ENCODE measurements around the gene LRMDA. TPM values are rescaled to one million over a fixed set of nuclear protein-coding genes. Genes with fewer than 3 reads are reported as not detected.

LRMDA gene
- total and polyA plus RNA-seq, 2 of the 4 experiments (the other 2 are of a cell fraction), result 0.07 TPM; not detected in 1

- CTCF ChIA-PET, result no interaction called here
- in situ Hi-C loops (cut with MboI; ENCODE audit: low sequenced_read_pairs), result no loop called here
Observed at GRCh38 chr10:76115131-76115470, 683.7 kb downstream of the LRMDA start.

More at GRCh38 chr10:76115131-76115470, 683.7 kb downstream of the LRMDA start:
- Histone ChIP-seq H3K18ac (ENCODE audit: low read depth, low read length) (no peak overlapping the region), H4K5ac (ENCODE audit: low read depth, low read length) (no peak overlapping the region), H3K9me3 (ENCODE audit: control insufficient read depth, insufficient read depth, low read length) (no peaks in the 10 kb centered on the region), H2BK20ac (ENCODE audit: low read depth, low read length) (no peak overlapping the region), H3K9ac (ENCODE audit: low read depth, low read length) (no peak overlapping the region), H3K9me1 (ENCODE audit: insufficient read depth, low read length) (no peaks in the 10 kb centered on the region), H4K91ac (ENCODE audit: insufficient read depth, low read depth, low read length) (no peak overlapping the region), H2AK9ac (replicated peaks; ENCODE audit: low read depth, low read length, poor library complexity) (no peak overlapping the region), H3K4ac (ENCODE audit: low read depth, low read length) (no peak overlapping the region), H3K4me3 (ENCODE audit: insufficient read depth, low read depth, low read length) (no peak overlapping the region), H3K27me3 (ENCODE audit: control insufficient read depth, insufficient read depth, low read length) (peaks cover 6% of the 10 kb centered on the region), H3K56ac (ENCODE audit: extremely low read depth, insufficient read depth, low read length) (no peak overlapping the region), H2BK5ac (ENCODE audit: low read depth, low read length, poor library complexity, severe bottlenecking) (no peak overlapping the region), H2BK120ac (ENCODE audit: low read depth, low read length) (no peak overlapping the region), H2AK5ac (ENCODE audit: low read depth, low read length) (no peak overlapping the region), H3K4me2 (ENCODE audit: low read depth, low read length) (no peak overlapping the region), H3K79me1 (ENCODE audit: low read depth in 1 of 2, low read length in 2 of 2) (no peaks in the 10 kb centered on the region), H3K4me1 (ENCODE audit: control insufficient read depth, insufficient read depth, low read length) (peaks cover 4% of the 10 kb centered on the region), H4K8ac (ENCODE audit: low read depth in 2 of 2, low read length in 2 of 2) (no peak overlapping the region), H3K27ac (ENCODE audit: insufficient read depth, low read length) (no peak overlapping the region), H4K20me1 (ENCODE audit: insufficient read depth, low read length) (no peaks in the 10 kb centered on the region), H3K36me3 (ENCODE audit: control insufficient read depth, insufficient read depth, low read length) (no peaks in the 10 kb centered on the region), H2BK15ac (ENCODE audit: low read depth, low read length) (no peak overlapping the region), H3K23ac (ENCODE audit: low read depth, low read length) (no peak overlapping the region), H2AFZ (replicated peaks; ENCODE audit: low read length, poor library complexity) (no peak overlapping the region), H3K14ac (replicated peaks; ENCODE audit: low read depth, low read length) (no peak overlapping the region)
- POLR2A ChIA-PET (ENCODE audit: unreplicated experiment), result no interaction called here
- BruUV-seq (replicated peaks), result no TSS peak
- dilution Hi-C loops (cut with HindIII; ENCODE audit: low sequenced_read_pairs, unreplicated experiment), result no loop called here
- no peak for TF ChIP-seq BHLHE40 (IDR thresholded peaks at IDR 0.05; ENCODE audit: low read depth, low read length)
- TF ChIP-seq CEBPB (IDR thresholded peaks at IDR 0.05; ENCODE audit: low read depth, low read length), result no peak
- TF ChIP-seq ELK1 (IDR thresholded peaks at IDR 0.05; ENCODE audit: borderline replicate concordance, low read depth, low read length), result no peak
- TF ChIP-seq MXI1 (IDR thresholded peaks at IDR 0.05; ENCODE audit: borderline replicate concordance, low read depth, low read length), result no peak
- TF ChIP-seq RAD21 (IDR thresholded peaks at IDR 0.05; ENCODE audit: low read length), result no peak
- no peak for TF ChIP-seq CTCF (conservative IDR thresholded peaks at IDR 0.05; ENCODE audit: low read depth, low read length)
- no peak for TF ChIP-seq MAZ (IDR thresholded peaks at IDR 0.05; ENCODE audit: borderline replicate concordance, low read depth, low read length)
- no peak for TF ChIP-seq SMC3 (IDR thresholded peaks at IDR 0.05; ENCODE audit: low read depth, low read length)
- no peak for TF ChIP-seq NFE2L2 (IDR thresholded peaks at IDR 0.05; ENCODE audit: low read depth, low read length)
- TF ChIP-seq RFX5 (IDR thresholded peaks at IDR 0.05; ENCODE audit: low read depth, low read length), result no peak
- TF ChIP-seq POLR2A (IDR thresholded peaks at IDR 0.05; ENCODE audit: low read depth, low read length), result no peak
- no peak for TF ChIP-seq RCOR1 (IDR thresholded peaks at IDR 0.05; ENCODE audit: insufficient replicate concordance, low read length)
- TF ChIP-seq USF2 (IDR thresholded peaks at IDR 0.05; ENCODE audit: low read depth, low read length), result no peak
- no peak for TF ChIP-seq MAFK (IDR thresholded peaks at IDR 0.05; ENCODE audit: low read depth, low read length)
- no peak for TF ChIP-seq FOS (IDR thresholded peaks at IDR 0.05; ENCODE audit: low read depth, low read length)
- TF ChIP-seq CHD1 (IDR thresholded peaks at IDR 0.05; ENCODE audit: low read depth, low read length), result no peak
- intact Hi-C loops (cut with micrococcal nuclease), result no loop called here
- DNase-seq, result no peak
- no peak for ATAC-seq (ENCODE audit: low read depth)
- WGBS, 2 experiments (ENCODE audit: extremely low coverage in 2 of 2, insufficient read length in 1 of 2), result 86% methylated on average over 1 of the region's 6 CpGs; no CpG with 5 or more reads in 1 of the 2 experiments

Measured in IMR-90 (cell line).